Measurements from ENCODE around the gene TENM4.
"Not testable (repeated sequence)": the region's sequence is repeated elsewhere in the genome, so short reads cannot be mapped to it uniquely, and the experiment has no call there.

The TENM4 gene

DNA sequence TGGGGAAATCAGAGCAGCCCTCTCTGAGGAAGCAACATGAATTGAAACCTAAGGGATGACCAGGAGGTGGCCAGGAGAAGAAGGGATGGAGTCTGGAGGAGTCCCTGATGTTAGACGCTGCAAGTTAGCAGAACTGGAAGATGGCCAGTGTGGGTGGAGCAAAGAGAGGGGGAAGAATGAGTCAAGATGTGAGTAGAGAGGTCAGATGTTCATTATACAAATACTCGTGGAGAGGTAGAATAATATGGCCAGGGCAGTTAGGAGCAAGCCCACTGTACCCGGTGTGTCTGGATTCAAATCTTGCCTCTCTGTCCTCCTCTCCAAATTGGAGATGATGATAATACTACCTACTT is 242.0 kb downstream of the TENM4 start:
- DNase-seq: no peak

- DNase-seq: no peak
Observed at GRCh38 chr11:79198203-79198897, 242.5 kb downstream of the TENM4 start.

DNA sequence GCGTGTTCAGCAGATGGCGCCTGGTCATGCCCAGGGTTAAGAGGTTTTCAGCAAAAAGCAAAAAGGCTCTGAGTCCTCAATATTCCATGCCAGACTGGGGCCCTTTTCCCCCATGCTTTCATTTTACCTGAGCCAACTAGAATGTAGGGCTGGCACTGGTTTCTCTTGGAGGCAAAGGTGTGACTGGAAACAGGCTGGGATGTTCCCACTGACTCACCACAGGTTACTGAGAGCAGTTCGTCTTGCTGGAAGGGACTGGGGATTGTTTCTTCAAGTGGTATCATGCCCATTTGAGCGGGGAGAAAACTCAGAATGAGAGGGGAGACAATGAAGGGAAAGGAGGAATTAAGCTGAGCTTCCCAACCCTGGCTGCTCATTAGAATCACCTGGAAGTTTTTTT is 243.9 kb downstream of the TENM4 start:
- no peak for DNase-seq

- DNase-seq: no peak
Observed at GRCh38 chr11:79195209-79195608, 245.6 kb downstream of the TENM4 start.

DNA sequence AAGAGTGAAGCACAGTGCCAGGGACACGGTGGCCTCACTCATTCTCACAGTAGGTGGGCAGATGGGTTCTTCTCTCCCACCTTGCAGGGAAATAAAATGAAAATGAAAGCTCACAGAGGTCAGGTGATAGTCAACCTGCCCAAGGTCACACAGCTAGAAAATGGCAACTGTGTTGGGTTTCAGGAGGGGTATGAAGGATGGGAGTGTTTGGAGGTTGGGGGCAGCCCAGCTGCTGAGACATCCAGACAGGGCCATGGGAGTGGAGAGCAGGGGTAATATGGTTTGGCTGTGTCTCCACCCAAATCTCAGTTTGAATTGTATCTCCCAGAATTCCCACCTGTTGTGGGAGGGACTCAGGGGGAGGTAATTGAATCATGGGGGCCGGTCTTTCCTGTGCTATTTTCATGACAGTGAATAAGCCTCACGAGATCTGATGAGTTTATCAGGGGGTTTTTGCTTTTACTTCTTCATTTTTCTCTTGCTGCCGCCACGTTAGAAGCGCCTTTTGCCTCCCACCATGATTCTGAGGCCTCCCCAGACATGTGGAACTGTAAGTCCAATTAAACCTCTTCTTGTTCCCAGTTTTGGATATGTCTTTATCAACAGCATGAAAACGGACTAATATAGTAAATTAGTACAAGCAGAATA is 247.0 kb downstream of the TENM4 start:
- no peak for DNase-seq

GRCh38 chr11:79192836-79193235 is 248.0 kb downstream of the TENM4 start:
- no peak for DNase-seq

GRCh38 chr11:79191716-79192115 is 249.1 kb downstream of the TENM4 start:
- DNase-seq: not testable (repeated sequence)

- DNase-seq: not testable (repeated sequence)
Observed at GRCh38 chr11:79190553-79190952, 250.3 kb downstream of the TENM4 start.

DNA sequence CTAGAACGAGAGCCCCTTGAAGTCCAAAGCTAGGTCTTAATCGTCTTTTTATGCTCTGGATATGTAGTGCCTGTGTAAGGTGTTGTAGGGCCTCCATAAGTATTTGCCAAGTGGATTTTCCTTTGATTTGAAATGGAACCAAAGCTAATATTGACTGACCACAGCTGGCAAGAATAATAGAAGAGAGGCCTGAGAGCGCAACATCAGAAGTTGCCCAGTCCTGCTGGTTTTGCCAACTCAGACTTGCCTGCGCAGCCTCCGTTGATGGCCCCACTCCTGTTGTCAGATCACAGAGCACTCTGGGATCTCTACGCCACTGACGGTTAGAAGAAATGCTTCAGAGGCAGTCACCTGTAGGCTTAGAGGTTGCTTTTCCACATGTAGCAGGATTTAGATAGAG is 251.2 kb downstream of the TENM4 start:
- DNase-seq: no peak

- no peak for DNase-seq
Observed at GRCh38 chr11:79189055-79189454, 251.8 kb downstream of the TENM4 start.

GRCh38 chr11:79186669-79187068 is 254.2 kb downstream of the TENM4 start:
- DNase-seq: no peak

DNA sequence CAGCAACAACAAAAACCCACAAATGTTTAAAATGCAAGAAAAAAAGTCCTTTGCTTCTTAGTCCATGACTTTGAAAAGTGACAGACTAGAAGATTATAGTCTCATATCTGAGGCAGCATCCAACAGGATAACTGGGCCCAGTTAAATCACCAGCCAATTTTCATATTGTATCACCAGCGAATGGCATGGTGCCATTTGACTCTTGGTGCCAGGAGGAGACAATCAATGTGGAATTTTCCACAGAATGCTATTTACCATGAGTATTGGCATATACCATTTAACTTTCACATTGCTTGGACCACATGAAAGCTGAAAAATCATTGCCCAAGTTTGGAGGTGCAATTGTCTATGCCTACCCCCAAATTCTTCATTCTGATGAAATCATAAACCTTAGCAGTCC is 255.5 kb downstream of the TENM4 start:
- DNase-seq: no peak

DNA sequence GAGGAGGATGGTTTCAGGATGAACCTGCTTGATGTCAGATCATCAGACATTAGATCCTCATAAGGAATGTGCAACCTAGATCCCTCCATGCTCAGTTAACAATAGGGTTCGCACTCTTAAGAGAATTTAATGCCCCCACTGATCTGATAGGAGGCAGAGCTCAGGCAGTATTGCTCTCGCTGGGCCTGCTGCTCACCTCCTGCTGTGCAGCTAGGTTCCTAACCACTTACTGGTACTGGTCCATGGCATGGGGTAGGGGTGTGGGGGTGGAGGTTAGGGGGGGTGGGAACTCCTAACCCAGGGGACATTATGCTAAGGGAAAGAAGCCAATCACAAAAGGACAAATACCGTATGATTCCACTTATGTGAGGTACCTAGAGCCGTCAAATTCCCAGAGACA is 256.5 kb downstream of the TENM4 start:
- DNase-seq: no peak

GRCh38 chr11:79182794-79183193 is 258.0 kb downstream of the TENM4 start:
- no peak for DNase-seq

GRCh38 chr11:79179087-79179486 is 261.7 kb downstream of the TENM4 start:
- no peak for DNase-seq

GRCh38 chr11:79174045-79175008 is 266.5 kb downstream of the TENM4 start:
- DNase-seq: no peak

- no peak for DNase-seq
Observed at GRCh38 chr11:79173615-79174014, 267.2 kb downstream of the TENM4 start.

- no peak for DNase-seq
Observed at GRCh38 chr11:79170321-79170720, 270.5 kb downstream of the TENM4 start.

- DNase-seq: no peak
Observed at GRCh38 chr11:79168530-79169110, 272.2 kb downstream of the TENM4 start.

- no peak for DNase-seq
Observed at GRCh38 chr11:79167510-79168188, 273.2 kb downstream of the TENM4 start.

GRCh38 chr11:79165908-79166307 is 274.9 kb downstream of the TENM4 start:
- no peak for DNase-seq

DNA sequence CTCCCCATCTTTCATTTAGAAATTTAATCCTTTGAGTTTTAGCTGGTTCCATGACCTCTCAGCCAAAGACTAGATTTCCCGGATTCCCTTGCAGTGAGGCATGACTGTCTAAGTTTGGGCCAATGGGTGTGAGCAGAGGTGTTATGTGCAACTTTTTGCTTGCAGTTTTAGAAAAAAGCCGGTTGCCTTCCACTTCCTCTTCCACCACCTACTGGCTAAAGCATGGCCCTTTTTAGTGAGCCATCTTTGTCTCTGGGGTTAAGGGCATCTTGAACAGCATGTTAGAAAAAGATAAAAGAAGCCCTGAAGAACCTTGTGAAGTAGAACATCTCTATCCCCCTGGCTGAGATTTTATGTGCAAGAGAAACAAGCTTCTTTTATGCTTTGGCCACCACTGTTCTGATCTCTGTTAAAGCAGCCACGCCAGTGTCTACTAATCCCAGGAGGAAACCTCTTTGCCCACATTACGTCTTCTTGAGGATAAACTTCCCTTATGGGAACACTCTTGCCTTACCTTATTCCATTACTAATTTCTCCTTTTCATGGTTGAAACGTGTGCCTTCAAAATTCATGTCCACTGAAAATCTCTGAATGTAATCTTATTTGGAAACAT is 279.9 kb downstream of the TENM4 start:
- no peak for DNase-seq

All from activated effector memory CD4-positive, alpha-beta T cell treated with anti-CD3 and anti-CD28 coated beads, Interleukin-2, amount 50 U/mL, for 16 hours (primary cell).